Measurements from ENCODE around the gene SALL3.

SALL3 gene

GRCh38 chr18:78999939-79000338 lies 20.3 kb downstream of the SALL3 start:
- Histone ChIP-seq H3K4me1 (ENCODE audit: control insufficient read depth, insufficient read depth, low read length, poor library complexity, severe bottlenecking) (no peaks in the 10 kb centered on the region), H3K36me3 (ENCODE audit: control insufficient read depth, insufficient read depth, low read length) (no peaks in the 10 kb centered on the region), H3K9me3 (ENCODE audit: control insufficient read depth, low read length) (no peaks in the 10 kb centered on the region), H3K4me3 (ENCODE audit: insufficient read depth, low read depth, low read length, poor library complexity, severe bottlenecking) (no peak overlapping the region), H3K27ac (ENCODE audit: insufficient read depth, low read length, poor library complexity, severe bottlenecking) (no peak overlapping the region), H3K27me3 (replicated peaks; ENCODE audit: control insufficient read depth, insufficient read depth, low read length, poor library complexity, severe bottlenecking) (peaks cover 4% of the 10 kb centered on the region)
- DNase-seq, result no peak

DNA sequence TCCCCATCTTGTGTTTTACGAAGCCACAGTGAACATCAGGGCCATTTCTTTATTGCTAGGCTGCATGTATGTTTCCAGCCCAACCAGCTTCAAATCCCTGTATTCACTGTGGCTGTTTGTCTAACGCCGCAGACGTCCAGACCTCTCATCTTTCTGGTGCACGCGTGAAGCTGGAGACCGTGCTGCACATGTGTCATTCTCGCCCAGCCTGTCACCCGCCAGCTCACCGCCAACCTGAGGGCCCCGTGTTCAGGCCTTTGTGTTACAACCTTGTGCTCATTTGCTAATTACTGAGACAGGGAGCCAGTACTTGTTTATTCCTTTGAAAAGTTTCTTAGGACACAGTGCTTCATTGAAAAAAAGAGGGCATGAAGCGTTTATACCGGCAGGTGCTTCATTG lies 21.4 kb downstream of the SALL3 start:
- DNase-seq, result no peak
- Histone ChIP-seq H3K9me3 (ENCODE audit: control insufficient read depth, low read length) (no peaks in the 10 kb centered on the region), H3K4me1 (ENCODE audit: control insufficient read depth, insufficient read depth, low read length, poor library complexity, severe bottlenecking) (no peaks in the 10 kb centered on the region), H3K36me3 (ENCODE audit: control insufficient read depth, insufficient read depth, low read length) (no peaks in the 10 kb centered on the region), H3K27ac (ENCODE audit: insufficient read depth, low read length, poor library complexity, severe bottlenecking) (no peak overlapping the region), H3K27me3 (replicated peaks; ENCODE audit: control insufficient read depth, insufficient read depth, low read length, poor library complexity, severe bottlenecking) (peaks cover 4% of the 10 kb centered on the region), H3K4me3 (ENCODE audit: insufficient read depth, low read depth, low read length, poor library complexity, severe bottlenecking) (no peak overlapping the region)

GRCh38 chr18:79005653-79006052 lies 26.0 kb downstream of the SALL3 start:
- H3K27ac ChIP-seq (ENCODE audit: insufficient read depth, low read length, poor library complexity, severe bottlenecking), result no peak overlapping the region
- DNase-seq, result no peak
- no peaks in the 10 kb centered on the region for H3K36me3 ChIP-seq (ENCODE audit: control insufficient read depth, insufficient read depth, low read length)
- no peak overlapping the region for H3K4me3 ChIP-seq (ENCODE audit: insufficient read depth, low read depth, low read length, poor library complexity, severe bottlenecking)
- no peaks in the 10 kb centered on the region for H3K9me3 ChIP-seq (ENCODE audit: control insufficient read depth, low read length)
- no peaks in the 10 kb centered on the region for H3K4me1 ChIP-seq (ENCODE audit: control insufficient read depth, insufficient read depth, low read length, poor library complexity, severe bottlenecking)
- peaks cover 4% of the 10 kb centered on the region for H3K27me3 ChIP-seq (replicated peaks; ENCODE audit: control insufficient read depth, insufficient read depth, low read length, poor library complexity, severe bottlenecking)

- Histone ChIP-seq H3K36me3 (ENCODE audit: control insufficient read depth, insufficient read depth, low read length) (no peaks in the 10 kb centered on the region), H3K27ac (ENCODE audit: insufficient read depth, low read length, poor library complexity, severe bottlenecking) (no peak overlapping the region), H3K9me3 (ENCODE audit: control insufficient read depth, low read length) (no peaks in the 10 kb centered on the region), H3K27me3 (replicated peaks; ENCODE audit: control insufficient read depth, insufficient read depth, low read length, poor library complexity, severe bottlenecking) (peaks cover 4% of the 10 kb centered on the region), H3K4me1 (ENCODE audit: control insufficient read depth, insufficient read depth, low read length, poor library complexity, severe bottlenecking) (no peaks in the 10 kb centered on the region), H3K4me3 (ENCODE audit: insufficient read depth, low read depth, low read length, poor library complexity, severe bottlenecking) (no peak overlapping the region)
- DNase-seq, result no peak
Measured at GRCh38 chr18:79006106-79006795, 26.6 kb downstream of the SALL3 start.

DNA sequence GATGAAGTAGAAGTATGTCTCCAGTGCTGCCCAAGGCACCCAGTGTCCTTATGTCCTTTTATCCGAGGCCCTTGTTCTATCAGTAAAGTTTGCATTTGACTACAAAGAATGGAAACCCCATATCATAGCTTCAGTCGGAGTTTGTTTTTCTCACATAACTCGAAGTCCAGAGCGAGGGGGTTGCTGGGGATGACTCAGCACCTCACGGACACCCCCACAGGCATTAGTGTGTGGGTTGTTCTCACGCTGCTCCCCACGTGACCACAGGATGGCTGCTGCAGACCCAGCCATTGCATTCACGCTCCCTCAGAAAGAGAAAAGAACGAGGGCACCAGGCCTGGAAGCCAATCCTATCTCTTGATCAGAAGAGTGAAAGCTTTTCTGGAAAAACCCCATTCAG lies 27.8 kb downstream of the SALL3 start:
- Histone ChIP-seq H3K27me3 (replicated peaks; ENCODE audit: control insufficient read depth, insufficient read depth, low read length, poor library complexity, severe bottlenecking) (peaks cover 4% of the 10 kb centered on the region), H3K9me3 (ENCODE audit: control insufficient read depth, low read length) (no peaks in the 10 kb centered on the region), H3K27ac (ENCODE audit: insufficient read depth, low read length, poor library complexity, severe bottlenecking) (no peak overlapping the region), H3K4me3 (ENCODE audit: insufficient read depth, low read depth, low read length, poor library complexity, severe bottlenecking) (no peak overlapping the region), H3K4me1 (ENCODE audit: control insufficient read depth, insufficient read depth, low read length, poor library complexity, severe bottlenecking) (no peaks in the 10 kb centered on the region), H3K36me3 (ENCODE audit: control insufficient read depth, insufficient read depth, low read length) (no peaks in the 10 kb centered on the region)
- DNase-seq, result no peak

DNA sequence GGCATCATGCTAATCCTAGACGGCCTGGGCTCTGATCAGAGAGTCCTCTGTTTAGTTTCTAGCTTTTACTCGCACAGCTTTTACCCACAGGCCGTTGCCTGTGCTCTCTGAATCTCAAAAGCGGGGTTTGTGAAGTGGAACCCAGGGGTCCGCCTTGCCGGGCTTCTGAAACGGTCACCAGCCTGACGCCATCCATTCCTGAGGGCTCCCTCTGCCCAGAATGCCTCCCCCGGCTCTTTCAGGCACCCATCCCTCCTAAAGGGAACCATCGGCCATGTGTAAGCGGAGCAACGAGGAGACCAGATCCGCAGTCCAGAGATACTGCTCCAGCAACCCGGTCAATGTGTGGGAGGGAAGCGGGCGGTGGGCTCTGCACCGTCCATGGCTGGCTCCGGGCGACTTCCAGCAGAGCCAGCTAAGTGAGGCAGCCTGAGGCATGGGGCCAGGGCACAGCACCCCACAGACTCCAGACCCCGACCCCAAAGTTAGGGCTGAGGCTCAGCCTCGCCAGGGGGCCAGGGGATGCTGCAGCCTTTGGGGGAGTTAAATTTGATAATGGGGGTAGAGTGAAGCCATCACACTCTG lies 28.8 kb downstream of the SALL3 start:
- Histone ChIP-seq H3K27me3 (replicated peaks; ENCODE audit: control insufficient read depth, insufficient read depth, low read length, poor library complexity, severe bottlenecking) (peaks cover 4% of the 10 kb centered on the region), H3K36me3 (ENCODE audit: control insufficient read depth, insufficient read depth, low read length) (no peaks in the 10 kb centered on the region), H3K4me3 (ENCODE audit: insufficient read depth, low read depth, low read length, poor library complexity, severe bottlenecking) (no peak overlapping the region), H3K27ac (ENCODE audit: insufficient read depth, low read length, poor library complexity, severe bottlenecking) (no peak overlapping the region), H3K9me3 (ENCODE audit: control insufficient read depth, low read length) (no peaks in the 10 kb centered on the region), H3K4me1 (ENCODE audit: control insufficient read depth, insufficient read depth, low read length, poor library complexity, severe bottlenecking) (no peaks in the 10 kb centered on the region)
- DNase-seq, result no peak

DNA sequence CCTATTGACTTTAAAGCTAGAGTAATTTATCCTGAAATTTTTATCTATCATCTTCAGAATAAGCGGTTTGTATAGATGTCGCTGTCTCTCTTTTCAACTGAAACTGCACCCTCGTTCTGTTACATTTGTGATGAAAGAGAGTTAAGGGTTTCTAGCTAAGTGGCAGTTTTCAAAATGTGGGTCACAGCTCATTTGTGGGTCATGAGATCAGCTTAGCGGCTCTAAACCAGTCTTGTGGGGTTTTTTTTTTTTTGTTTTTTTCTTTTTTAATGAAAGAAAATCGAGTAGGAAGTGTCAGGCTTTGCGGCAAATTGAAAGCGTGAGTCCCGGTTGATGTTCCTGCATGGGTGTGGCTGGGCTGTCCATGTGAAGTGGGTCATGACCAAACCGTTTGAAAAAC lies 31.2 kb downstream of the SALL3 start:
- DNase-seq, result no peak
- H3K9me3 ChIP-seq (ENCODE audit: control insufficient read depth, low read length), result no peaks in the 10 kb centered on the region
- H3K27ac ChIP-seq (ENCODE audit: insufficient read depth, low read length, poor library complexity, severe bottlenecking), result no peak overlapping the region
- no peaks in the 10 kb centered on the region for H3K27me3 ChIP-seq (replicated peaks; ENCODE audit: control insufficient read depth, insufficient read depth, low read length, poor library complexity, severe bottlenecking)
- no peak overlapping the region for H3K4me3 ChIP-seq (ENCODE audit: insufficient read depth, low read depth, low read length, poor library complexity, severe bottlenecking)
- no peaks in the 10 kb centered on the region for H3K36me3 ChIP-seq (ENCODE audit: control insufficient read depth, insufficient read depth, low read length)
- no peaks in the 10 kb centered on the region for H3K4me1 ChIP-seq (ENCODE audit: control insufficient read depth, insufficient read depth, low read length, poor library complexity, severe bottlenecking)

- Histone ChIP-seq H3K27ac (ENCODE audit: insufficient read depth, low read length, poor library complexity, severe bottlenecking) (no peak overlapping the region), H3K27me3 (replicated peaks; ENCODE audit: control insufficient read depth, insufficient read depth, low read length, poor library complexity, severe bottlenecking) (no peaks in the 10 kb centered on the region), H3K36me3 (ENCODE audit: control insufficient read depth, insufficient read depth, low read length) (no peaks in the 10 kb centered on the region), H3K4me1 (ENCODE audit: control insufficient read depth, insufficient read depth, low read length, poor library complexity, severe bottlenecking) (no peaks in the 10 kb centered on the region), H3K9me3 (ENCODE audit: control insufficient read depth, low read length) (no peaks in the 10 kb centered on the region), H3K4me3 (ENCODE audit: insufficient read depth, low read depth, low read length, poor library complexity, severe bottlenecking) (no peak overlapping the region)
- DNase-seq, result no peak
Measured at GRCh38 chr18:79011300-79011870, 31.8 kb downstream of the SALL3 start.

DNA sequence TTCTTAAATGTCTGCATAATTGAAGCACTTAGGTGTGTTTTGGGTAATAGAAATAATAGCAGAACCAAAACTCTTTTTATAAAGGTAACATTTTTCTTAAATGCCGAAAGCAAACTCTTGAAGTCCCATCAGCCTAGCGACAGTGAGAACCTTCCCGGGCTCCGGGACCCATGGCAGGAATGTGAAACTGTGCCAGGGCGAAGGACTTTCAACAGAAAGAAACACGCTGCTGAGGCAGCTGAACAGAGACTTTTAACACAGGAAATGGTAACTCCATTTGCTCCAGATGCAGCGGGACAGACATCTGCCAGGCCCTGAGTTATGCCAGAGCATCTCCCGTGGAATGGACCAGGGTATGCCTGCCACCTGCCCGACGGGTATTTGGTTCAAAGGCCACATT lies 34.3 kb downstream of the SALL3 start:
- Histone ChIP-seq H3K4me3 (ENCODE audit: insufficient read depth, low read depth, low read length, poor library complexity, severe bottlenecking) (no peak overlapping the region), H3K27me3 (replicated peaks; ENCODE audit: control insufficient read depth, insufficient read depth, low read length, poor library complexity, severe bottlenecking) (no peaks in the 10 kb centered on the region), H3K36me3 (ENCODE audit: control insufficient read depth, insufficient read depth, low read length) (no peaks in the 10 kb centered on the region), H3K9me3 (ENCODE audit: control insufficient read depth, low read length) (no peaks in the 10 kb centered on the region), H3K27ac (ENCODE audit: insufficient read depth, low read length, poor library complexity, severe bottlenecking) (no peak overlapping the region), H3K4me1 (ENCODE audit: control insufficient read depth, insufficient read depth, low read length, poor library complexity, severe bottlenecking) (no peaks in the 10 kb centered on the region)
- DNase-seq, result no peak

DNA sequence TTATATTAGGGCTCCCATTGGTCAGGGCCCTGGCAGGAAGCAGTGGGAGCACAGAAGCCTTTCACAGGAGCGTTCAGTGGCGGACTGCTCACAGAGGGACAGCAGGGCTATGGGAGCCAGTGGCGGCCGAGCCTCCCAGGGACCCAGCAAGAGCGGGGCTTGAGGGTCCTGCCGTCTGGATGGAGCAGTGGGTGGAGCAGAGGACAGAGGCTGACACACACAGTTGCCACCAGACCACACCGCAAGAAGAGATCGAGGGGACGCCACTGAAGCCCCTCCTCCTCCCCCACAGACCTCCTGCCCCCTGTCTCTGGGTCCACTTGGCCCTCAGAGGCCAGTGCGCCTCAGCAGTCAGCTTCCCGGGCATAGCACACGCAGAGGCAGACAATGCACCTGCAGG lies 39.3 kb downstream of the SALL3 start:
- Histone ChIP-seq H3K4me1 (ENCODE audit: control insufficient read depth, insufficient read depth, low read length, poor library complexity, severe bottlenecking) (no peaks in the 10 kb centered on the region), H3K36me3 (ENCODE audit: control insufficient read depth, insufficient read depth, low read length) (no peaks in the 10 kb centered on the region), H3K9me3 (ENCODE audit: control insufficient read depth, low read length) (no peaks in the 10 kb centered on the region), H3K4me3 (ENCODE audit: insufficient read depth, low read depth, low read length, poor library complexity, severe bottlenecking) (no peak overlapping the region), H3K27me3 (replicated peaks; ENCODE audit: control insufficient read depth, insufficient read depth, low read length, poor library complexity, severe bottlenecking) (no peaks in the 10 kb centered on the region), H3K27ac (ENCODE audit: insufficient read depth, low read length, poor library complexity, severe bottlenecking) (no peak overlapping the region)
- DNase-seq, result no peak

All from effector memory CD4-positive, alpha-beta T cell (primary cell).